Right atrium auricular region (tissue), 2 donors: ENCODE results near the gene FAM83E. TPM values are rescaled to one million over a fixed set of nuclear protein-coding genes. Genes with fewer than 3 reads are reported as not detected.

Experiments used
- DNase-seq: peaks from one replicate; pipeline ENCODE4 v3.0.0-alpha.2; 2019; ENCODE audit warnings: low spot score
- H3K27ac ChIP-seq, 2 donors: fragments of 200-600 bp; sonication (generic); 1 replicate in 1 of 2; 2 replicates in 1 of 2; pipeline ENCODE4 v1.5.1; 2016 to 2019
- H3K27me3 ChIP-seq, 2 donors: fragments of 200-600 bp; sonication (generic); one replicate each; pipeline versions ENCODE4 v1.5.1 to v1.6.0; 2017 to 2019
- H3K36me3 ChIP-seq: fragments of 200-600 bp; sonication (generic); one replicate; pipeline ENCODE4 v1.5.1; 2016
- H3K4me1 ChIP-seq, 2 donors: fragments of 200-600 bp; sonication (generic); one replicate each; pipeline versions ENCODE4 v1.5.1 to v1.6.0; 2017 to 2019
- H3K4me3 ChIP-seq, 2 donors: fragments of 200-600 bp; sonication (generic); 1 replicate in 1 of 2; 2 replicates in 1 of 2; pipeline ENCODE4 v1.5.1; 2017 to 2019; ENCODE audit warnings: mild to moderate bottlenecking in 1 of 2, moderate library complexity in 1 of 2
- H3K9me3 ChIP-seq, 2 donors: fragments of 200-600 bp; sonication (generic); one replicate each; pipeline ENCODE4 v1.5.1; 2019
- total RNA-seq, 2 donors: library from RNA; depleted of rRNA; stranded (reverse); fragments of >200 nt; gene quantifications; one replicate each; pipeline ENCODE4 v1.1.0, GENCODE V29; 2016
- TF ChIP-seq, protein P1 (sequence below), 2 donors: fragments of 200-600 bp; sonication (generic); IDR thresholded peaks; one replicate each; pipeline ENCODE4 v1.5.1; 2019; ENCODE audit warnings: antibody characterized with exemption in 2 of 2

FAM83E gene
- total RNA-seq, 2 donors from 2014 or later, result not detected

GRCh38 chr19:48627865-48628314 is 13.0 kb upstream of the FAM83E start:
- no peak overlapping the region for H3K27ac ChIP-seq
- no peak overlapping the region for H3K4me3 ChIP-seq
- H3K36me3 ChIP-seq, result peaks cover 7% of the 10 kb centered on the region
- H3K9me3 ChIP-seq, result no peaks in the 10 kb centered on the region
- peaks cover 0 to 58% of the 10 kb centered on the region in 2 donors for H3K4me1 ChIP-seq
- TF ChIP-seq, protein P1, sequence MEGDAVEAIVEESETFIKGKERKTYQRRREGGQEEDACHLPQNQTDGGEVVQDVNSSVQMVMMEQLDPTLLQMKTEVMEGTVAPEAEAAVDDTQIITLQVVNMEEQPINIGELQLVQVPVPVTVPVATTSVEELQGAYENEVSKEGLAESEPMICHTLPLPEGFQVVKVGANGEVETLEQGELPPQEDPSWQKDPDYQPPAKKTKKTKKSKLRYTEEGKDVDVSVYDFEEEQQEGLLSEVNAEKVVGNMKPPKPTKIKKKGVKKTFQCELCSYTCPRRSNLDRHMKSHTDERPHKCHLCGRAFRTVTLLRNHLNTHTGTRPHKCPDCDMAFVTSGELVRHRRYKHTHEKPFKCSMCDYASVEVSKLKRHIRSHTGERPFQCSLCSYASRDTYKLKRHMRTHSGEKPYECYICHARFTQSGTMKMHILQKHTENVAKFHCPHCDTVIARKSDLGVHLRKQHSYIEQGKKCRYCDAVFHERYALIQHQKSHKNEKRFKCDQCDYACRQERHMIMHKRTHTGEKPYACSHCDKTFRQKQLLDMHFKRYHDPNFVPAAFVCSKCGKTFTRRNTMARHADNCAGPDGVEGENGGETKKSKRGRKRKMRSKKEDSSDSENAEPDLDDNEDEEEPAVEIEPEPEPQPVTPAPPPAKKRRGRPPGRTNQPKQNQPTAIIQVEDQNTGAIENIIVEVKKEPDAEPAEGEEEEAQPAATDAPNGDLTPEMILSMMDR (IDR thresholded peaks at IDR 0.05), result no peak
- H3K27me3 ChIP-seq, result no peaks in the 10 kb centered on the region
- DNase-seq, result no peak

DNA sequence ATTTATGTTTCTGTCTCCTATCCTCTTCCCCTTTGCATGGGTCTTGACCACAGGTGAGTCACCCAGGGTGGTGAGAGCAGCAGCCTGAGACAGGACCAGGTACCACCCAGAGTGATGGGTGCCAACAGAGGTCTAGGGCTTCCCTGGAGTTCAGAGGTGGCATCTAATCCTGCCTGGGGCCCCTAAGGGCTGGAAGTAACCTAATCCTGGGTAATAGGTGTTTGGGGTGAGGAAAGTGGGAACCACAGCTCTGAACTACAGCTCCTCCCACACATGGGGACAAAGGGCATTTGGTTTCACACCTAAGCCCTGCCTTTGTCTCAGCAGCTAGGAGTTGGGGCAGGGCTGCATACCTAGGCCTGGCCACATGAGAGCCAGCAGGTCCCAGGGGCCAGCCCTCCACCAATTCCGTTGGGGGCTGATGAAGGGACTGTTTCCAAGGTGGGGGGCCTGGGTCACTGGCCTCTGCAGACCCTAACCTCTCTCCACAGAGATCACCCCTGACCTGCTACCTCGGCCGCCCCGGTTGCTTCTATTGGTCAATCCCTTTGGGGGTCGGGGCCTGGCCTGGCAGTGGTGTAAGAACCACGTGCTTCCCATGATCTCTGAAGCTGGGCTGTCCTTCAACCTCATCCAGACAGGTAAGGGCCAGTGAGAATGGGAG is 12.5 kb upstream of the FAM83E start:
- Histone ChIP-seq H3K4me1 (peaks cover 0 to 52% of the 10 kb centered on the region in 2 donors), H3K9me3 (no peaks in the 10 kb centered on the region), H3K27me3 (no peaks in the 10 kb centered on the region), H3K4me3 (no peak overlapping the region), H3K27ac (no peak overlapping the region), H3K36me3 (peaks cover 7% of the 10 kb centered on the region)
- TF ChIP-seq, protein P1 (IDR thresholded peaks at IDR 0.05), result no peak
- DNase-seq, result no peak

GRCh38 chr19:48625891-48626327 is 11.0 kb upstream of the FAM83E start:
- Histone ChIP-seq H3K27me3 (no peaks in the 10 kb centered on the region), H3K4me3 (no peak overlapping the region), H3K4me1 (peaks cover 0 to 41% of the 10 kb centered on the region in 2 donors), H3K36me3 (peaks cover 7% of the 10 kb centered on the region), H3K9me3 (no peaks in the 10 kb centered on the region), H3K27ac (no peak overlapping the region)
- no peak for DNase-seq
- TF ChIP-seq, protein P1 (IDR thresholded peaks at IDR 0.05), result no peak

GRCh38 chr19:48624791-48625723 is 10.2 kb upstream of the FAM83E start:
- peak overlapping the region; percentile 78 to 83 for H3K27ac ChIP-seq
- no peaks in the 10 kb centered on the region for H3K27me3 ChIP-seq
- peaks cover 0 to 35% of the 10 kb centered on the region in 2 donors for H3K4me1 ChIP-seq
- DNase-seq, result no peak
- peaks cover 7% of the 10 kb centered on the region for H3K36me3 ChIP-seq
- TF ChIP-seq, protein P1 (IDR thresholded peaks at IDR 0.05), result no peak
- H3K9me3 ChIP-seq, result no peaks in the 10 kb centered on the region
- H3K4me3 ChIP-seq, result peak overlapping the region; percentile 36 to 57

GRCh38 chr19:48624067-48624594 is 9.3 kb upstream of the FAM83E start:
- Histone ChIP-seq H3K4me3 (peak overlapping the region; percentile 36 to 57), H3K27me3 (no peaks in the 10 kb centered on the region), H3K9me3 (no peaks in the 10 kb centered on the region), H3K36me3 (peaks cover 7% of the 10 kb centered on the region), H3K27ac (peak overlapping the region; percentile 78 to 83), H3K4me1 (peaks cover 0 to 35% of the 10 kb centered on the region in 2 donors)
- TF ChIP-seq, protein P1 (IDR thresholded peaks at IDR 0.05), result no peak
- DNase-seq, result peak; percentile 97
